Mucosa of descending colon (tissue), 3 donors: ENCODE data around the gene MS4A4E. TPM values are rescaled to one million over a fixed set of nuclear protein-coding genes. Genes with fewer than 3 reads are reported as not detected.

Experiments
- ATAC-seq: fragments of 200-7000 bp; cut with Tn5 transposase; one replicate; pipeline ENCODE4 v1.9.1; 2020; ENCODE audit warnings: mild to moderate bottlenecking, moderate library complexity
- DNase-seq, 3 donors: peaks; one replicate each; pipeline ENCODE4 v3.0.0-alpha.2; 2020
- H3K36me3 ChIP-seq: fragments of 200-600 bp; one replicate; pipeline ENCODE4 v1.8.0; 2021; ENCODE audit warnings: low read depth, mild to moderate bottlenecking
- H3K4me1 ChIP-seq: fragments of 200-600 bp; one replicate; pipeline ENCODE4 v1.8.0; 2021; ENCODE audit warnings: low read depth, mild to moderate bottlenecking
- H3K4me3 ChIP-seq: fragments of 200-600 bp; one replicate; pipeline ENCODE4 v1.8.0; 2021; ENCODE audit warnings: mild to moderate bottlenecking
- H3K9me3 ChIP-seq: fragments of 200-600 bp; one replicate; pipeline ENCODE4 v1.8.0; 2021; ENCODE audit warnings: mild to moderate bottlenecking
- CTCF ChIP-seq: fragments of 200-600 bp; IDR thresholded peaks from one replicate; pipeline ENCODE4 v1.8.0; 2022; ENCODE audit warnings: antibody characterized with exemption, mild to moderate bottlenecking
- intact Hi-C, 2 donors: fragments of 100-400 bp; cut with DNase I in 1 of 2; cut with micrococcal nuclease in 1 of 2; formaldehyde crosslinking; loops; one replicate each; pipeline versions ENCODE4 v1.11.0 to v1.11.1; 2022; cut with DNase I, micrococcal nuclease
- total RNA-seq, 3 donors: library from RNA; stranded (reverse); fragmentation: NEBNext Ultra II Directional in 2 of 3; extraction: Animal tissue kit (Norgen Biotek cat#: 25700) in 2 of 3; gene quantifications; one replicate each; pipeline versions ENCODE4 v1.2.1 to v1.2.4, GENCODE V29; 2021 to 2023
- donor health status: DM: no; HTN: no; CAD: no; lungs with moderate emphysema.
- donor health status: DM: no; HTN: no; CAD: no.
- donor health status: DM: no; HTN: yes; CAD: no.

Gene MS4A4E
- total RNA-seq, 3 donors from 2014 or later, result 1.3 to 6.6 (median 1.7) TPM

- intact Hi-C loops, result no loop called here
- H3K4me1 ChIP-seq, result no peaks in the 10 kb centered on the region
- no peak for TF ChIP-seq CTCF
- no peaks in the 10 kb centered on the region for H3K36me3 ChIP-seq
- no peak for DNase-seq
- no peak for ATAC-seq
- H3K4me3 ChIP-seq, result no peak overlapping the region
- no peaks in the 10 kb centered on the region for H3K9me3 ChIP-seq
Measured at GRCh38 chr11:60214386-60214785, 28.6 kb downstream of the MS4A4E start.

GRCh38 chr11:60211206-60211605, 31.7 kb downstream of the MS4A4E start:
- no peaks in the 10 kb centered on the region for H3K4me1 ChIP-seq
- ATAC-seq (no peak), DNase-seq (no peak)
- intact Hi-C loops, result no loop called here
- TF ChIP-seq CTCF, result no peak
- no peaks in the 10 kb centered on the region for H3K9me3 ChIP-seq
- no peaks in the 10 kb centered on the region for H3K36me3 ChIP-seq
- no peak overlapping the region for H3K4me3 ChIP-seq

- ATAC-seq, result no peak
- Histone ChIP-seq H3K4me3 (no peak overlapping the region), H3K9me3 (no peaks in the 10 kb centered on the region), H3K36me3 (no peaks in the 10 kb centered on the region), H3K4me1 (no peaks in the 10 kb centered on the region)
- intact Hi-C loops, result no loop called here
- no peak for DNase-seq
- no peak for TF ChIP-seq CTCF
Measured at GRCh38 chr11:60209977-60210376, 33.0 kb downstream of the MS4A4E start.

GRCh38 chr11:60208951-60209350, 34.0 kb downstream of the MS4A4E start:
- Histone ChIP-seq H3K4me3 (no peak overlapping the region), H3K4me1 (no peaks in the 10 kb centered on the region), H3K9me3 (no peaks in the 10 kb centered on the region), H3K36me3 (no peaks in the 10 kb centered on the region)
- ATAC-seq, result no peak
- no peak for DNase-seq
- TF ChIP-seq CTCF, result no peak
- intact Hi-C loops, result no loop called here

- DNase-seq, result no peak
- no peak for TF ChIP-seq CTCF
- intact Hi-C loops, result no loop called here
- no peaks in the 10 kb centered on the region for H3K4me1 ChIP-seq
- H3K9me3 ChIP-seq, result no peaks in the 10 kb centered on the region
- no peaks in the 10 kb centered on the region for H3K36me3 ChIP-seq
- no peak for ATAC-seq
- no peak overlapping the region for H3K4me3 ChIP-seq
Measured at GRCh38 chr11:60208146-60208895, 34.6 kb downstream of the MS4A4E start.
